Hepatocyte (in vitro differentiated cells): ENCODE measurements around the gene CYB561.

ENCODE experiments used
- EZH2phosphoT487 ChIP-seq: fragments of 200-600 bp; sonication (generic); IDR thresholded peaks from one replicate; pipeline ENCODE4 v1.6.1; 2018; ENCODE audit warnings: antibody characterized with exemption, mild to moderate bottlenecking, low read depth, moderate library complexity; ENCODE audit not compliant: unreplicated experiment, severe bottlenecking
- TF ChIP-seq, protein P1 (sequence below): fragments of 200-600 bp; sonication (generic); IDR thresholded peaks from 2 replicates; pipeline ENCODE4 v1.5.1; 2016; ENCODE audit warnings: antibody characterized with exemption, mild to moderate bottlenecking; ENCODE audit not compliant: poor library complexity

DNA sequence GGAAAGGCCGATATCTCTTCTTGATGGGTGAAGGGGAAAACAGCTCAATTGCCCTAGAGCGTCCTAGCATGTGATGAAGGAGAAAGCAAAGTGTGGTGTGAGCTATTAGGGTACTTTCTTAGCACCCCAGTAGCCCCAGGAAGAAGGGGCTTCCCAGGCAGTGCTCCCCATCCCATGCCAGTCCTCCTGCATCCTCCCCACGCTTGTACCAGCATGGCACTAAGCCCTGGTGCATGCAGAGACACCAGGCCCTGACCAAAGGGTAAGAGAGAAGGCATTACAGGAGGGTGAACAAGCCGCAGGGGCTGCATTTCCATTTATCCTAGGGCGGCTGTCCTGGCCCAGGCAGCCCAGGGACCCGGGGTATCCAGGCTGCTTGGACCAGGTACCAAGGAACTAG is 3.1 kb downstream of the CYB561 start:
- TF ChIP-seq, protein P1, sequence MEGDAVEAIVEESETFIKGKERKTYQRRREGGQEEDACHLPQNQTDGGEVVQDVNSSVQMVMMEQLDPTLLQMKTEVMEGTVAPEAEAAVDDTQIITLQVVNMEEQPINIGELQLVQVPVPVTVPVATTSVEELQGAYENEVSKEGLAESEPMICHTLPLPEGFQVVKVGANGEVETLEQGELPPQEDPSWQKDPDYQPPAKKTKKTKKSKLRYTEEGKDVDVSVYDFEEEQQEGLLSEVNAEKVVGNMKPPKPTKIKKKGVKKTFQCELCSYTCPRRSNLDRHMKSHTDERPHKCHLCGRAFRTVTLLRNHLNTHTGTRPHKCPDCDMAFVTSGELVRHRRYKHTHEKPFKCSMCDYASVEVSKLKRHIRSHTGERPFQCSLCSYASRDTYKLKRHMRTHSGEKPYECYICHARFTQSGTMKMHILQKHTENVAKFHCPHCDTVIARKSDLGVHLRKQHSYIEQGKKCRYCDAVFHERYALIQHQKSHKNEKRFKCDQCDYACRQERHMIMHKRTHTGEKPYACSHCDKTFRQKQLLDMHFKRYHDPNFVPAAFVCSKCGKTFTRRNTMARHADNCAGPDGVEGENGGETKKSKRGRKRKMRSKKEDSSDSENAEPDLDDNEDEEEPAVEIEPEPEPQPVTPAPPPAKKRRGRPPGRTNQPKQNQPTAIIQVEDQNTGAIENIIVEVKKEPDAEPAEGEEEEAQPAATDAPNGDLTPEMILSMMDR: no peak
- TF ChIP-seq EZH2phosphoT487: no peak
